Activated CD4-positive, CD25-positive, alpha-beta regulatory T cell treated with anti-CD3 and anti-CD28 coated beads, Interleukin-2, amount 50 U/mL, for 16 hours (primary cell): ENCODE data around the gene ASB18.
"Not testable (repeated sequence)": the region's sequence is repeated elsewhere in the genome, so short reads cannot be mapped to it uniquely, and the experiment has no call there.

Source experiments
- DNase-seq: peaks from one replicate; pipeline ENCODE4 v3.0.0-alpha.2; 2020; ENCODE audit warnings: low read depth, low spot score

ASB18 gene

DNA sequence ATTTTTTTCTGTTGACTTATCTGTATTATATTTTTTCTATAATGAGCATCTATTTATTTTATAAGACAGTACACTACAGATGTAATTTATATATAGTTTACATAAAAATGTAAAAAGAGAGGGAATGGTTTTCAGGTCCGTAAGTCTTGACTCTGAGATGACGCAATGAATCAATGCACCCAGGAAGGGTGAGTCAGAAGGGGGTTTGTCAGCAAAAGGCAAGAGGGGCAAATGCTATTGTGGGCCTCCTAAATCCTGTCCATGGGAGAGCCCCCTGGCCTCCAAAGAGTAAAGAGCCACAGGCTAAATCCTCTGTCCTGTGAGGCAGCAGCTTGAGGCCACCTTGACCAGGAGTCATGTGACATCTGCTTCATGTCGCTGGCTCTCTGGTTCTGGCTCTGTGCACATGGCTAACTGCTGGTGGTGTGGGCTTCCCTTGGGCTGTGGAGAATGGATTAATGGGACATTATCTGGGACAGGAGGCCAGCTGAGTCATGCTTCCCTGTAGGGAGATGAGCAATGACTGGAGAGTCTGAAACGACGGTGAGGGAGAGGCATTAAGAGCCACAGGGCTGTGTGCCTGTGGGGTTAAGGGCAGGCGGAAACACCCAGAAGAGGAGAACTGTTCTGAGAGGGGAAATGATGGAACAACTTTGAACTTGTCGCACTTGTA lies 22.8 kb upstream of the ASB18 start:
- no peak for DNase-seq

DNA sequence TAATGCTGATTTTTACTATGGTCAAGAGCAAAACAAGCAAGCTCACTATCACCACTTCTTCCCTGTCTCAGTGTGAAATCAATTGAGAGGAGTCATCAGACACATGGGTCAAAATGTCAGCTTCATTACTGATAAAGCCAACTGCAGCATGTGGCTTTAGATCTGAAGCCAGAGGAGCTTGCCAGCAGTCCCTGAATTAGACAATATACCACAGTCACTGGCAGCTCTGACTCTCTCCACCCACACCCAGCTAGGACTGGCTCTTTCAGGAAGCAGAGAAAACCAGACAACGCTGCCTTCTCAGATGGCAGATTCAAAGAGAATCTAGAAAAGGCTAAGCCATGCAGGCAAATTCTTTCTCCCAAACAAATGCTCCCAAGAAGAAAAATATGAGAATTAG lies 20.0 kb upstream of the ASB18 start:
- DNase-seq = no peak

DNA sequence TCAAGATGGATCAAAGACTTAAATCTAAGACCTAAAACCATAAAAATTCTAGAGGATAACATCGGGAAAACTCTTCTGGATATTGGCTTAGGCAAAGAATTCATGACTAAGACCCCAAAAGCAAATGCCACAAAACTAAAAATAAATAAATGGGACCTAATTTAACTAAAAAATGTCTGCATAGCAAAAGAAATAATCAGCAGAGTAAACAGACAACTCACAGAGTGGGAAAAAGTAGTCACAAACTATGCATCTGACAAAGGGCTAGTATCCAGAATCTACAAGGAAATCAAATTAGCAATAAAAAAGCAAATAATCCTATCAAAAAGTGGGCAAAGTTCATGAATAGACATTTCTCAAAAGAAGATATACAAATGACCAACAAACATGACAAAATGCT lies 18.2 kb upstream of the ASB18 start:
- DNase-seq = no peak

DNA sequence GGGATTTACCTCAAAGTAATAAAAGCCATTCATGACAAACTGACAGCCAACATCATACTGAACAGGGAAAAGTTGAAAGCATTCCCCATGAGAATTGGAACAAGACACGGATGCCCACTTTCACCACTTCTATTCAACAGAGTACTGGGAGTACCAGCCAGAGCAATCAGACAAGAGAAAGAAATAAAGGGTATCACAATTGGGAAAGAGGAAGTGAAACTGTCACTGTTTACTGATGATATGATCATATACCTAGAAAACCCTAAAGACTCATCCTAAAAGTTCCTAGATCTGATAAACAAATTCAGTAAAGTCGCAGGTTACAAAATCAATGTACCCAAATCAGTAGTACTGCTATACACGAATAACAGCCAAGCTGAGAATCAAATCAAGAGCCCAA lies 17.2 kb upstream of the ASB18 start:
- DNase-seq = no peak

DNA sequence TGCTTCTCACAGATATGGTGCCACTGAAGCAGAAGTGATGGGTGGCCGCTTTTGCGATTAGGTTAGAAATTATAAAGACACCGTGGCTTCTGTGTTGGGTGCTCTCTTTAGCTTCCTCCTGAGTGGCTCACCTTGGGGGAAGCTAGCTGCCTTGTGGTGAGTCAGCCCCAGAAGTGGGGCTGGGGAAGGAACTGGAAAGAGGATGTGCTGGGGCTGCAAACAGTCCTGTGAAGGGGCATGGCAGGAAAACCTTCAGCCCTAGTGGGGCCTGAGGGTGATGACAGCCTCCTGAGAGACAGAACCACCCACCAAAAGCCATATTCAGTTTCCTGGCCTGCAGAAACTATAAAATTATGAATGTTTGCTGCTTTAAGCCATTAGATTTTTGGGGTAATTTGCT lies 8.9 kb upstream of the ASB18 start:
- no peak for DNase-seq

DNA sequence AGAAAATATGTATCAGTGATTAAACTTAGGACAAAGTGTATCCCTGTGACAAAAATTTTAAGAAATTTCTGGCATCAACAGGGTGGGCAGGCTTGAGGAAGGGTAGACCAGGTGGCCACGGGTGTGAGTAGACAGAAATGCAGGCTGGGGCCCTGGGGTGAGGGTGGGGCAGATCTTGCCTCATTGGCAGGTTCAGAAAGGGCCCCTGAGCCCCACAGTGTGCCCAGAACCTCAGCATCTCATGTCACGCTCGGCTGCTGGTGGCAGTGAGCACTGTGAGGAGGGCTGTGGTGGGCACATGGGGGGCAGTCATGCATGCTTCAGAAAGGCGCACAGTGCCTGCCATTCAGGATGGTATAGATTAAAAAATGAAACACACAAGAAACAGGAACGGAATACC lies 7.6 kb upstream of the ASB18 start:
- no peak for DNase-seq

DNA sequence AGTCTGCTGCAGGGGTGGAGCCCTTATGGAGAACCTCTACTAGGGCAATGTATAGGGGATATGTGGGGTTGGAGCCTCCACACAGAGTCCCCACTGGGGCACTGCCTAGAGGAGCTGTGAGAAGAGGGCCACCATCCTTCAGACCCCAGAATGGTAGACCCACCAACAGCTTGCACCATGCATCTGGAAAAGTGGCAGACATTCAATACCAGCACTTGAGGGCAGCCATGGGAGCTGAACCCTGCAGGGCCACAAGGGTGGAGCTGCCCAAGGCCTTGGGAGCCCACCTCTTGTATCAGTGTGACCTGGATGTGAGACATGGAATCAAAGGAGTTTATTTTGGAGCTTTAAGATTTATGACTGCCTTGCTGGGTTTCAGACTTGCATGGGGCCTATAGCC lies 5.7 kb upstream of the ASB18 start:
- DNase-seq = not testable (repeated sequence)

DNA sequence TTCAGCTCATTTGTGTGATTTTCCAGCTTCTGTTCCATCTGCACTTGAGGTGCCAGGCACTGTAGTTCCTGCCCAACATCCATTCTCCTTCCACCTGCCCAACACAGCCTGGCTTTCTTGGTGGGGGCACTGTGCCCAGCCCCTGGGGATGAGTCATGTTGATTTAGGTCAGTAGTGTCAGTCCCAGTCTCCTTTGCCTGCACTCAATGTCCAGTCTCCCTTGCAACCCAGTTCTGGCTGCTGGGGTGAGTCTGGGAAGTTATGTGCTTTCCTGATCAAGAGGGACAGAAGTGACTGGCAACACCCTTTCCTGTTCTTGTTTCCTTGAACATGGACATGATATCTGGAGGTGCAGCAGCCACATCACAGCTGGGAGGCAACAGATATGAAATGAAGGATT lies 1.5 kb upstream of the ASB18 start:
- no peak for DNase-seq

DNA sequence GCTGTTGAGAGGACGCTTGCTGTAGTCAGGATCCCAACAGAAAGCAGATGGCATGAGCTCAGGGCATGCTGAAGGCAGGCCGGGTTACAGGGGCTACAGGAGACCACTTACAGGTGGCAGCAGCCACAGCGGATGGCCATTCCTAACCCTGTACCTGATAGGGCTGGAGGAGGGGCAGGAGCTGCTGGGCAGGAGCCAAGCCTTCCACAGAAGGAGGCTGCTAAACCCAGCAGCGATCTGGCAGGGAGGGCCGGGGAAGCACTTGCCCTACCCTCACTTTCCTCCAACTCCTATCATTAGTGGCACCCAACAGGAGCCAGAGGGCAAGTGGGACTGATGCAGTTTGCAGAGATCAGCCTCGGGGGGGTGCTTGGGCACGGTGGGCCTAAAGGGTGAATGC lies 2.0 kb downstream of the ASB18 start:
- no peak for DNase-seq

DNA sequence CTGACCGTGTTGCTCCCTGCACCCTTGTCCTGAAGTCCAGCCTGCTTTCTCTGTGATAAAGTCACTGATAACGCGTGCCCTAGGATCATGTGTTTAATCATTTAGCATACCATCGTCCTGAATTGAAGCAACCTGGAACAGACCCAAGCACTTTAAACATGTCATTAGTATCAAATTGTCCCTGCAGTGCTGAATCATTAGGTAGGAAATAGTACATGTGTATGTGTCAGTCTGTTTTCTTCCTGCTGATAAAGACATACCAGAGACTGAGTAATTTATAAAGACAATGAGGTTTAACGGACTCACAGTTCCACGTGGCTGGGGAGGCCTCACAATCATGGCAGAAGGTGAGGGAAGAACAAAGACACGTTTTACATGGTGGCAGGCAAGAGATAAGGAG lies 2.8 kb downstream of the ASB18 start:
- no peak for DNase-seq

DNA sequence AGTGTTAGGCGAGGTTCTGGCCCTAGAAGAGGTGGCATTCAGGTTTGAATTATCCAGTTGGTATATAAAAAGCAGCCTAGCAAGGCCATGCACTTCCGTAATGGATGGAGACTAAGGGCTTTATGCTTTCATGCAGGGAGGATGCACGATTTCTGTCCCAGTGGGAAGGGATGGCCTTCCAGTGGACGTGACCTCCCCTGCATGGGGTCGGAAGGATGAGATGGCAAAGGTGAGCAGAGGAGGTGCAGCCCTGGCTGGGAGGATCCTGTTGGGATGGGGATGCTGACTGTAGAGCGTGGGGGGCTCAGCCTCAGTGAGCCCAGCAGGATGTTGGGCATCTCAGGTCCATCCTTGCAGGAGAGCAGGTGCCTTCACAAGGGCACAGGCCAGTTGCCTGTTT lies 4.8 kb downstream of the ASB18 start:
- DNase-seq = no peak

DNA sequence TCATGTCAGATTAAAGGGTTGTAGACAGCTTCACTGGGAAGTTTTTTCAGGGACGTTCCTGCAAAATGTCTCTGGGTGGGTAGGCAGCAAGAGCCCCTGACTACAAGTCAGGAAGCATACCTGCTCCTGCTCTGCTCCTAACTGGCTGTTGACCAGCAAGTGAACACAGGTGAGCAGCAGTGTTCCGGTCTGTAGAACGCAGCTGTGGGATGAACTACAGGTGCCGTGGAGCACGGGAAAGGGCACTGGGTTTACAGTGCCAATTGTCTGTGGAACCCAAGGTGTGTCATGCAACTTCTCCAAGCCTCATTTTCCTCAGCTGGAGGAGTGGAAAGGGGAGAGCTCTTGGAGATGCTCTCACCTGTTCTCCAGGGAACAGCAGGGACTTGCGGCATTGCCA lies 6.6 kb downstream of the ASB18 start:
- DNase-seq = no peak

DNA sequence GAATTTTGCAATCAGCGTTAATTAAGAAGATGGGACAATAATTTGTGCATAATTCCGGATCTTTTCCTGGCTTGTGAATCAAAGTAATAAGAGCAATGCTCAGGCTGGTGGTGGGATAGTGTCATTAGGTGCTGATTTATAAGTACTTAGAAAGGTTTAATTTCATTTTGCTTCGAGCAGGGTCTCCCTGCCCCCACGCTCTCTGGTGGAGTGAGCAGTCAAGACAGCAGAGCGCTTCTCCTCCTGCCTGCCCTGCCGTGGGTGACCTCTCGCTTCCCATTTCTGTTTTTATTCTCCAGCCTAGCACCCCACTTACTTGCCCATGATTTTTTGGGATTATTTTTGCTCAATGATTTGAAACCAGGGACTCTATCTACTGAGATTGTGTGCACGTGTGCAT lies 7.1 kb downstream of the ASB18 start:
- no peak for DNase-seq

DNA sequence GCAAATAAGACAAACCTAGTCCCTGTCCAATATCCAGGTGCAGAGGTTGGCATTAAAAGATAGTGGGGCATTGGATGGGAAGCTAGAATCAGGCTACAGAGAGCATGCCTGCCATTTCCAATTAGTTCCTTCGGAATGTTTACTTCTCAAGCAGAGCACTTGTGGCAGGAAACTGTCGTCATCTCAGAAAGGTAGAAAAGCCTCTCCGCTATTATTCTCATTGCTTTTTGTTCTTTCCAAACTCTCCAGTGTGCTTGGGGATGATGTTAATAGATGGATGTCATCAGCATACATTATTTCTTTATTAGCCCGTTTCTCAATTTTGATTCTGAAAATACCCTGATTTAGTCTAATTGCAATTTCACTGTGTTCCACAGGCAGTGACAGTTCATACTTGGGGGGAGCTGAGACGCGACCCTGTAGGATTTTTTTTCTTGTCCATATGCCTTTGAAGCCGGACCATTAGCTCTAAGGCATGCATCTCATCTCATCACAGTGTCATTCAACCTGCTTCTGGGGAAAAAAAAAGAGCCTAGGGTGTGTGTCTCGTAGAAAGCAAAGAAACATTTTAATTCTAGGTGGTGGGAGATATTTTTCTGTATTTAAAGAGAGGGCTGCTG lies 7.7 kb downstream of the ASB18 start:
- no peak for DNase-seq

DNA sequence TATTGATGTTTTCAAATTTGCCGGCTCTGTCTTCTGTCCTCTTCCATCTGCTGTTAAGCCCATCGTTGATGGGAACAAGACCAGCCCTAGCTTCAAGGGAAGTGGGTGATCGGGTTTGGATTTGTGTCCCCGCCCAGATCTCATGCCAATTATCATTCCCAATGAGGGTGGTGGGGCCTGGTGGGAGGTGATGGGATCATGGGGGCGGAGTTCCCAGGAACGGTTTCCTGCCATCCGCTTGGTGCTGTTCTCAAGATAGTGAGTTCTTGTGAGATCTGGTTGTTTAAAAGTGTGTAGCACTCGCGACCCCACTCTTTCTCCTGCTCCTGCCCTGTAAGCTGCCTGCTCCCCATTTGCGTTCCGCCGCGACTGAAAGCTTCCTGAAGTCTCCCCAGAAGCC lies 9.5 kb downstream of the ASB18 start:
- no peak for DNase-seq

DNA sequence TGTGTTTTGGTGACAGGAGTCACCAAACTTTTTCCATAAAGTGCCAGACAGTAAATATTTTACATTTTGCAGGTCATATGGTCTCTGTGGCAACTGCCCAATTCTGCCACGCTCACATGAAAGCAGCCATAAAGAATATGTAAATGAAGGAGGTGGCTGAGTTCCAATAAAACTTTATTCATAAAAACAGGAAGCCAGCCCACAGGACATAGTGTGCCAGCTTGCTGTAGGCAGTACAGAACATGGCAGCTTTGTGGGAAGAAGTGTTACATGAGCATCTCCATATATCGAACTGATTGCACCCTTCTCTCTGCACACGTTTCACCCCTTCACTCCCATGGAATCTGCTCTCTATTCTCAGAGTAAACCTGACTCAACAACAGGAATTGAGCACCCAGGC lies 10.2 kb downstream of the ASB18 start:
- no peak for DNase-seq

DNA sequence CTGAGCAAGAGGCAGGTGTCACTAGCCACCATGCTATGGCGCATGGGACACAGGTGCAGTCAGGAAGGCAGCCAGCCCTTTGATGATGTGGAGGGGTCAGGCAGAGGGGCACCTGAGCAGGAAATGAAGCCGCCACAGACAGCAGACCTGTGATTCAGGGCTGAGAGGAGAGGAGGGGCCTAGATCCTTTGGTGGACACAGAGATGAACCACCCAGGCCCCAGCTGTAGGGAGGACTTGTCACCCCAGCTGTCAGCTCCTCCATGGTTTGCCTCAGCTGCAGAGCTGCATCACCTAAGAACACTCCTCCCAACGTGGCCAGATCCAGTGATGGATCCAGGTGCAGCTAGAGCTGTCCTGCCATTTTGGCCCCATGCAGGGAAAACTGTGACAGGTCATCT lies 11.6 kb downstream of the ASB18 start:
- no peak for DNase-seq

DNA sequence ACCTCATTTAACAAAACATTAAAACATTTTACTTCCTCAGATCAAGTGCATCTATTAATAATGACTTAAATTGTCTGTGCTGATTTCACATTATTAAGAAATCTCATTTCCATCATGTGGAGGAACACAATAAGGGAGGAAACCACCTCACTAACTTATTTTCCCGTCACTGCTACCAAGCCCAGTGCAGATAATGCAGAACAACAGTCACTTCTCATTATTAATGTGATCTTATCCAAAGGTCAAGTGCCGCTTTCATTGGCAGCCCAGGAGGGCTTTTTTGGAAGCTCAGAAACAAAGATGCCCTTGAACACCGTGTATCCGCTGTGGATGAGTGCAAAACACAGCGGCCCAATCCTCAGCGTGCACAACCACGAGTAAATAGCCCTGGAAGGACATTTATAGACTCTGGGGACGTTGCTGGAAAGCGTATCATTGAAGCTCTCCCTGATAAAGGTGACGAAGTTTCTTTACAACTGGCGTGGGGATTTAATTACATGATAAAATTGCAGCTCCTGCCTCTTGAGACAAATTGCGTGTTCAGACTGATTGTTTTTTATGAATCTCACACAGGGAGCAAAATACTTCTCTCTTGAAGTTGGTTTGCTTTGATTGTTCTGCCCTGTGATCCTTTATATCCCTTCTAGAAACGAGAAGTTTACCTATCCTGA lies 13.2 kb downstream of the ASB18 start:
- DNase-seq = no peak

DNA sequence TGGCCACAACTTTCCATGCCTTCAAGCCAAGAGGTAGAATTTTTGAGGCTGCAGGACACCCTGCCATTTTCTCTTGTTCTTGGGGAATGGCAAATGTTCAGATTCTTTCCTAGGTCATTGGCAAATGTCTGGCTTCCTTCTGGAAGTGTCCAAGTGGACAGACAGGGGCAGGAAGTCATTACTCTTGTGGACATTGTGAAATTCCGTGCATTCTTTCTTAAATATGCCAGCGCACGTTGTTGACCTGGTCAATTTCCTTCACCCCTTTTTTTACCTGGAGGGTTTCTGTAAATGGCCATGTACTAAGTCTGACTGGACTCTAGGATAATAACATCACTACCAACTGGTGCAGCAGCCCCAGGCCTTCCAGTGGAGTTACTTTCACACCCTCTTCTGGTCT lies 13.9 kb downstream of the ASB18 start:
- no peak for DNase-seq

DNA sequence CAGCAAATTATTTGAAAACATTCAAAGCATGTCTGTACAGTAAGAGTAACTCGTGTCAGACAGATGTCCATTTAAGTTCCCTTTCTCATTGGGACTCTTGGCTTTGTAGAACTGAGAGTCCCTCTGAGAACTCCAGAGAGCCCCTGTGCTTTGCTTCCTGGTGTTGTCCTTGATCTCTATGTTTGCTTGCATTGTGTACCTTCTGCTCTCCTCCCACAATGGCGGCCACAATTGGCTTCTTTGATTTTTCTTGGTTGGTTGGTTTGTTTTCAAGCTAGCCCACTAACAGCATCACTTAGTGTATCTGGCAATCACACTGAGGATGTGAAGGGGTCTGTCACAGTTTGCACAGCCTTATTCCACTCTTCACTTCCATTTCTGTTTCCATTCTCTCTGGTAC lies 15.1 kb downstream of the ASB18 start:
- no peak for DNase-seq

DNA sequence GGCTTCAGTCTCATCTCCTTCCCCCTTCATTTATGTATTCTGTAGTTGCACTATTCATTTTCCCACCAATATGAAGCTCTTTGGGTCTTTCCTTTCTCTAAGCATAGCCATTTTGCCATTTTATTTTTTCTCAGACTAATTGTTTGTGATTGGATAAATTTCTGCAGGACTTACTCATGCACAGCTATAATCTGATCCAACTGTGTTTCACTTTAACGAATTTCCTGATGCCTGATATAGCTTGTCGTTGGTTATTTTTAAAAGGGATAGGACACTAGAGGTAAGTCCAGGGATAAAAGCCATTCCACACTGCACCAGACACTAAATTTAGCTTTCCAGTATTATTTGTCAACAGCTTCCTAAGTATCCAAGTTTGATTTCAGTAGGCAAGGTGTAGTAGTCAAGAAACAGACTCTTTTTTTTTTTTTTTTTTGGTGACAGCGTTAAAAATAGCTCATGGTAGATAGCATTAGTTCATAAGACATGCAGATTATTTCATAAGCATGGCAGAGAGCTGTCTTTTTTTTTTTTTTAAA lies 17.4 kb downstream of the ASB18 start:
- no peak for DNase-seq

DNA sequence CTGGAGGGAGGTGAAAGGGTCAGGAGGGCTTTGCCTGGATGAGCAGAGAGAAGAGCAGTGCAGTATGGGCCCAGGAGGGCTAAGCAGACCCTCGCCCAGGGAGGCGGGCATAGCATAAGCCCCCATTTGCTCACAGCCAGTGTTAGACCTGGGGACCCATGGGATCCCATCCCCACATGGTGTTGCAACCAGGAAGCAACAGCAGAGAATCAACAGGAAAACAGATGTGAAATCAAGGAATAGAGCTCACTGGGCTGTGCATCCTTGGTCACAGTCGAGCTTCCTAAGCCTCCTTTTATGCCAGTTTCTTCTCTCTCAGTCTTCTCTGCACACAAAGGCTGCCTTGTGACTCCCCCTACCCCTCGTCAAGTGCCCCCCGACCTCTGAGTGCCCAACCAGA lies 19.9 kb downstream of the ASB18 start:
- DNase-seq = no peak

DNA sequence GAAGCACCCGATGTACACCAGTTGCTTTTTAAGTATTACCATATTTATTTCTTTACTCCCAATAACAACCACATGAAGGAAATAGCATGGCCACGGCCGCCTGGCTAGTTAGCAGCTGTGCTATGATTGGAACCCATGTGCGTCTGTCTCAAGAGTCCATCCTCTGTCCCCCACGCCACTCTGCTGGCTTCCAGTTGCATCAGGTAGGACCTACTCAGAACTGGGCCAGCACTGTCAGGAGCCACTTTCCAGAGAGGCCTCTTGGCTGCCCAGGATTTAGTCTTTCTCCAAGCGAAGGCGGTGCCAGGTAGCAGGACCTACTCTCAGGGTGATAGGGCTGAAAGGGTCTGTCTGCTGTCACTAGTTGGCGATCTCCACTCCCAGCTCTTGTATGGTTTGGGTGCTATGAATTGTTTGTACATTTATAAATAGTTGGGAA lies 22.1 kb downstream of the ASB18 start:
- no peak for DNase-seq
